DMS79 (cell line): ENCODE measurements around the gene CDHR3.

Experiments used
- DNase-seq: peaks from one replicate; lab custom pipeline; 2025; lab: John Stamatoyannopoulos, UW

The CDHR3 gene

GRCh38 chr7:106023369-106024322 lies 60.6 kb downstream of the CDHR3 start:
- no peak for DNase-seq

GRCh38 chr7:106026101-106026500 lies 63.0 kb downstream of the CDHR3 start:
- no peak for DNase-seq

DNA sequence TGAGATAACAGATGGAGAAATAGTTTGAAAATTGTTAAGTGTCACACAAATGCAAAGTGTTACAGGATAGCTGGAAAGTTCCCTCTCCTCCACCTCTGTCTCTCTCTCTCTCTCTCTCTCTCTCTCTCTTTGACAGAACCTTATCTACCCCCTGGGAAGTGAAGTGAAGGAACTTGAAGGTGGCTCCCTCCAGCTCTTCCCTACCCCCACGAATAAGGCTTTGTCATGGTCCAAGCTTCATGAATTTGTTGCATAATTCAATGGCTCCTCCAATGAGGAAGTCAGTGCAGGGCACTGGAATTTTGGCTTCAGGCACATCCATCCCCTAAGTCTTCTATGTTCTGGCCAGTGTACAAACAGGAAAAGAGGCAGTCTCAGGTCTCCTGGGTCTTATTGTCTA lies 66.4 kb downstream of the CDHR3 start:
- DNase-seq, result no peak

- DNase-seq, result no peak
Measured at GRCh38 chr7:106029941-106030340, 66.9 kb downstream of the CDHR3 start.

DNA sequence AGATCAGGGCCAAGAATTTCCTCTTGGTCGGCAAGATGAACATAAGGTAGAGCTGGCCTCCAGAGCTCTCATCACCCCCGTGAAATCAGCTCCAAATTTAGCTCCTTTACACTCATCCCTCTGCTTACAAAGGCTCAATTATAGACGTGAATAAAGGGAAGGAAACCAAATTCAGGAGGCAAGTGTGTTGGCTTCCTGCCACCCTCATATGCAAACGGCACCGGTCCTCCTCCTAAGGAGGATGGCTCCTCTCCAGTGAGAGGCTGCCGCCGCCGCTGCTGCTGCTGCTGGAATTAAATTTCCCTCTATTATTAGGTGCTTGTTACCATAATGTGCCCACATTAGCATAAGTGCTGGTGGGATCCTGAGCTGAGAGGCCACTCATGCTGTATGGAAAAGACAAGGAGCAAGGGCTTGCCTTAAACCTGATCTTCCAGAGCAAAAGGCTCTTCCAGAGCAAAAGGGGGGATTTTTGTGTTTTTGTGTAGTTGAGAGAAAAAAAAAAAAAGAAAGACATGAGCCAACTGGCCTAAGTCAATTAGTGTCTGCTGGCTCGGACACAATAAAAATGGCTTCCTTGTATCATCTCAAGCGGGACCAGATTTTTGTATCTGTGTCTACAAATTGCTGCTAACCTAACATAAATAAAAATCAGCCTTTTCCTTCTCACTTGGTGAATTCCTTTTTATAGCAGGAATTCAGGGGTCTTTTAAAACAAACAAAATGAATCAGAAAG lies 68.4 kb downstream of the CDHR3 start:
- DNase-seq, result peak; percentile 85

GRCh38 chr7:106032295-106032694 lies 69.2 kb downstream of the CDHR3 start:
- DNase-seq, result no peak

DNA sequence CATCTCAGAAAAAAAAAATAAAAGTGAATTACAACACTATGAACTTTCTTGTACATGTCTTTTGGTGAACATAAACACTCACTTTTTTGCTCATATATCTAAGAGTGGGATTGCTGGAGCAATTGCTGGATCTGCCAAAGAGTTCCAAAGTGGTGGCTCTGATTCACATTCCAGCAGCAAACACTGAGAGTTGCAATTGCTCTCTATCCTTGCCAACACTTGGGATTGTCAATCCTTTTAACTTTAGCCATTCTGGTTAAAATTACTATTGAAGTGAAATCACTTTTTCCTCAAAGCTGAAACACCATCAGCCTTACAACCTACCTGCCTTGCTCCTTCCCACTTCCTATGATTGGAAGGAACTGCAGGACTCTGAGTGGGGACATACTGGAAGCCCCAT lies 70.7 kb downstream of the CDHR3 start:
- DNase-seq, result no peak

DNA sequence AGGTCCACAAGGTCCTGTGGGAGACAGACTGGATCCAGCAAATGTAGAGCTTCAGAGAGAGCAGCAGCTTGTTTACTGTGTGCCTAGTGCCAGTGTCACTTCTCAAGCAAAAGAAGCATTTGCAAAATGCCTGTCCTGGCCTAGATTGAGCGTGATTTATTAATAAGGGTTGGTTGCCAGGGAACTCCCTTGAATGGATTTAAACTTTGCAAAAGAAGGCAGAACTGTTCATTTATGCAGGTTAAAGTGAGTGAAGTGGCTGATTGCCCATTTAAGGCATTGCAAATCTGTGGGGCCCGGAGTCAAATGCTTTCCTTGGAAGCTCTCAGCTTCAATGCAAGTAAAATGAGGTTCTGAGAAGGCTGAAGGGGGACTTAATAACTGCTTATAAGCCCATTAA lies 71.3 kb downstream of the CDHR3 start:
- peak; percentile 38 for DNase-seq

- no peak for DNase-seq
Measured at GRCh38 chr7:106035568-106035967, 72.5 kb downstream of the CDHR3 start.

- DNase-seq, result no peak
Measured at GRCh38 chr7:106036004-106036403, 72.9 kb downstream of the CDHR3 start.

DNA sequence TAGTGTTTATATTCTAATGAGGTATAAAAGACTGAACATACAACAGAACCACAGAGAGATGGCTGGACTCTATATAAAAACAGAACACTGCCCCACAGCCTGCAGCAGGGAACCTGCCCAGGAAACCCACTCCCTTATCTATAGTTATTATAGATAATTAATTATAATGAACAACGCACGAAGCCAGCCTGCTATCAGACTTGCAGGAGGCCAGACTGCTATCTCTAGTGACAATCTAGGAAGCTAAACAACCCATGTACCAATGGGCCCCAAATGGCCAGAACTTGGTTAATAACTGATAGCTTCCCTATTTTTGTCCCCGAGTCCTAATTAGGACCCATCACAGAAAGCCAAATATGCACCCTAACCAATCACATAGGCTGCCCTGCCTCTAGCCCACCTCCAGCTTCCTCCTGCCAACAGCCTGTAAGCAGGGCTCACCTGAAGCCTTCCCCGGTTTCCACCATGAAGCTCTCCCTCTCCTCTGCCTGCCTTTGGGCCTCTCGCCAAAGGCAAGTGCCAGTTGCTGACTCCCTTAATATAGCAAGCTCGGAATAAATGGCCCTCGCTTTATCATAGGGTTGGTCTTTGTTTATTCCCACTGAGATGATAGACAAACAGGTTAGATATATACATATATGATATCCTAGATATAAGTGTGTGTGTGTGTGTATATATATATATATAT lies 74.6 kb downstream of the CDHR3 start:
- no peak for DNase-seq

- DNase-seq, result no peak
Measured at GRCh38 chr7:106038289-106038688, 75.2 kb downstream of the CDHR3 start.

DNA sequence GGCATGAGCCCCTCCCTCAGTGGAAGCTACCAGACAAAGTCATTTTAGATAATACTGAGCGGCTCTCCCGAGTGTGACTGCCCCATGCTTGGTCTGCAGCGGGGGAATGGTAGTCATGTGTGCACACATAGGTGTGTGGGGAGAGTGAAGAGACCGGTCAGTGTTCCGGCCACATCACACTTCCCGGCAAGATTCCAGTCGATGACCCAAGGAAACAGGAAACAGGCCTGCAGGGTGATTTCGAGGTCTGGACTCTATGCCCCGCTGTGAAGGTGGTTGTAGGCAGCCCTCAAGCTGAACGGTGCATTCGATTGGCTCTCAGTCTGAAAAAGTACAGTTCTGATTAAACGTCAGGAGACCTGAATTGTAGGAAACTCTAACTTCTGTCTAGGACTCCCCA lies 75.9 kb downstream of the CDHR3 start:
- no peak for DNase-seq

DNA sequence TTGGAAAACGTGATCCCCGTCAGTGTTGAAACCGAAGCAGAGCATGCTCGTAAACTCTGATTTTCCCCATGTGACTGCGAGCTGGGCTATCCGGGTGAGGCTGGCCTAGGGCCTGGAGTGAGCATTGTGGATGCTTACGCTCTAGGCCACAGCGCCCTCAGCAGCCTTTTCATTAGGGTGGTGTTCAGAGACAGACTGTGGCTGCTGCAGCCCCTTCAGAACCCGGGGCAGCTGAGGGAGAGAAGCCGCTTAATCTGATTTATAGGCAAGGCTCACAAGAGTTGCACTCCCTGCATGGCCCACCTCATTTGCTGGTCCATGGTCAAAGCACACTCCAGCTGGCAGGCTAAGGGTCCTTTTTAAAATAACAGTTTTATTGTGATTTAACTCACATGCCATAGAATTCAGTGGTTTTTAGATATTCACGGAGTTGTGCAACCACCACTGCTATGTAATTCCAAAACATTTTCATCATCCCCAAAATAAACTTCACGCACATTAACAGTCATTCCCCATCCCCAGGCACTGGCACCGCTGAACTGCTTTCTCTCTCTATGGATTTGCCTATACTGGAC lies 76.5 kb downstream of the CDHR3 start:
- no peak for DNase-seq

- no peak for DNase-seq
Measured at GRCh38 chr7:106041140-106041717, 78.2 kb downstream of the CDHR3 start.

GRCh38 chr7:106042196-106042611 lies 79.1 kb downstream of the CDHR3 start:
- no peak for DNase-seq

DNA sequence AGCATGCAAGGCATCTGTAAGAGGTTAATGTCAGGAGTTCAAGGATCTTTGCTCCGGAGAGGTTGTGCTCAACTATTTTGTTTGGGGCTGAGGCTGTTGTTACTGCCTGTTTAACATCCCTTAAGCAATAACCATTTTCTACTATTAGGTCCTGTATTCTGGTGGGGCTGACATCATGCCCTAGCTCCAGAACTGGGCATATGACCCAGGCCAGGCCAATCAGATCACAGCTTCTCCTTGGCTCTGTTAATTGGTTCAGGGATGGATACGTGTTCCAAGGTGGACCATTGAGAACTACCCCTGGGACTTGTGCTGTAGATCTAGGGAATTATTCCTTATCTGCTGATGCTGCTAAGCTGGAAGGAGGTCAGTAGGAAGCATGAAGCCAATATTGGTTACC lies 82.1 kb downstream of the CDHR3 start:
- no peak for DNase-seq

- no peak for DNase-seq
Measured at GRCh38 chr7:106045586-106045985, 82.5 kb downstream of the CDHR3 start.

DNA sequence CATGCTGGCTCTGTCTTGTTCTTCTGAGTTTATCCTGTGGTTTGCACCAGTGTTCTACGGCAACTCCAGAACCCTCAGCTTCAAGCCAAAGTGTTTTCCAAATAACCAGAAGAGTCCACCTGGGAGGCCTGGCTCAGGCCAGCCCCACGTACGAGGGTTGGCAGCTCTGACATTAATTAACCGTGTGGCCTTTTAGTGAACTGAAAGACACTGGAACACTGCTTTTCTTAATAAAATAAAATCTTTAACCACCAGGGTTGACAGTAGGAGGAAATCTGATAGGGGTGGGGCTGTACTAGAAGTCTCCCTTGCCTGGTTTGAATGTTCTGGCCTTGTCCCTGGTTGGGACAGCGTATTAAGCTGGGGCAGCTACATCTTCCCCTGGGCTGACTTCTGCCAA lies 84.1 kb downstream of the CDHR3 start:
- no peak for DNase-seq

DNA sequence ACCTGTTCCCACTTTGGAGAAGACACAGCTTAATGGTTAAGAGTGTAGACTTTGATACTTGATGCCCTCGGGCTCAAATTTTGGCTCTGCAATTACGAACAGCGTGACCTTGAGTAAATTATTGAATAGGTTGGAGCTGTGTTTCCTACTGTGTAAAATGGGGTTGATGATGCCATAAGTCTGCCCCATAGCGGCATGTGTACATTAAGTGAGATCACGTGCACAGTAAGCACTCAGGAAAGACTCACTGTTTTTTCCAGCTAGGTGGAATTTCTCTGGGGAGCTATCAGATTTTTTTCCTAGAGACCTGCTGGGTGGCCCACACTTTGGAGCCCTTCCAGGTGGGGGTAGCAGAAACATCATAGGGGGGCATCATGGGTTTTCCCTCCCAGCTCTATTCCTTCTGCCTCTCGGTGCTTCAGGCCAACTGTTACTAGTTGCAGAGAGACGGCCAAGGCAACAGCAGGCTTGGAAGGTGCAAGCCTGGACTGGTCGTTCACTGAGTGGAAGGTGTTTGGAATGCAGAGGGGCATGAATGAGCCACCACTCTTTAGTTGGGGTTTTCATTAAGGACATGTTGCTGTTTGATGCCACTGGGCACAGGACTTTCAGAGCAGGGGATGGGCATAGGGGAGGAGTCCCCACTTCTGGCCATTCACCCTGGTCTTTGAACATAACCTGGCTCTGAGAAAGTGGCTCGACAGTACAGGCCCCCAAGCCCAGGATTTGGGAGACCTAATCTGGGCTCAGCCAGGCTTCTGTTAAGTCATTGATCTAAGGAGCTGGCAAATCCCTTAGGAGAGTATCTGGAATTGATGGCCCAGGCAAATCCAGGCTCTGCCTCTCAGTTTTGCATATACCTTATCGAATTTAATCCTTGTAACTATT lies 85.0 kb downstream of the CDHR3 start:
- DNase-seq, result no peak

- no peak for DNase-seq
Measured at GRCh38 chr7:106048706-106049020, 85.6 kb downstream of the CDHR3 start.
